Measurements from ENCODE around the gene CTNNA3.

Gene CTNNA3

GRCh38 chr10:66326876-66327275, 1369.1 kb downstream of the CTNNA3 start:
- no peaks in the 10 kb centered on the region for H3K36me3 ChIP-seq
- H3K27me3 ChIP-seq = no peaks in the 10 kb centered on the region
- TF ChIP-seq CTCF (IDR thresholded peaks at IDR 0.05) = no peak
- H3K4me3 ChIP-seq (ENCODE audit: low read depth in 1 of 2, low read length in 1 of 2) = no peak overlapping the region
- H3K9me3 ChIP-seq = no peaks in the 10 kb centered on the region
- H3K27ac ChIP-seq = no peak overlapping the region
- H3K4me1 ChIP-seq (ENCODE audit: control insufficient read depth in 1 of 2, insufficient read depth in 1 of 2, low read depth in 1 of 2, low read length in 1 of 2) = no peaks in the 10 kb centered on the region

- no peak for TF ChIP-seq CTCF (IDR thresholded peaks at IDR 0.05)
- H3K4me3 ChIP-seq (ENCODE audit: low read depth in 1 of 2, low read length in 1 of 2) = no peak overlapping the region
- H3K27ac ChIP-seq = no peak overlapping the region
- no peaks in the 10 kb centered on the region for H3K36me3 ChIP-seq
- no peaks in the 10 kb centered on the region for H3K9me3 ChIP-seq
- no peaks in the 10 kb centered on the region for H3K27me3 ChIP-seq
- no peaks in the 10 kb centered on the region for H3K4me1 ChIP-seq (ENCODE audit: control insufficient read depth in 1 of 2, insufficient read depth in 1 of 2, low read depth in 1 of 2, low read length in 1 of 2)
Observed at GRCh38 chr10:66322777-66323176, 1373.2 kb downstream of the CTNNA3 start.

- Histone ChIP-seq H3K9me3 (no peaks in the 10 kb centered on the region), H3K36me3 (no peaks in the 10 kb centered on the region), H3K4me1 (ENCODE audit: control insufficient read depth in 1 of 2, insufficient read depth in 1 of 2, low read depth in 1 of 2, low read length in 1 of 2) (no peaks in the 10 kb centered on the region), H3K4me3 (ENCODE audit: low read depth in 1 of 2, low read length in 1 of 2) (no peak overlapping the region), H3K27me3 (no peaks in the 10 kb centered on the region), H3K27ac (no peak overlapping the region)
- no peak for TF ChIP-seq CTCF (IDR thresholded peaks at IDR 0.05)
Observed at GRCh38 chr10:66321723-66322665, 1374.0 kb downstream of the CTNNA3 start.

GRCh38 chr10:66318761-66319160, 1377.2 kb downstream of the CTNNA3 start:
- no peaks in the 10 kb centered on the region for H3K9me3 ChIP-seq
- no peaks in the 10 kb centered on the region for H3K27me3 ChIP-seq
- TF ChIP-seq CTCF (IDR thresholded peaks at IDR 0.05) = no peak
- H3K4me3 ChIP-seq (ENCODE audit: low read depth in 1 of 2, low read length in 1 of 2) = no peak overlapping the region
- no peak overlapping the region for H3K27ac ChIP-seq
- H3K4me1 ChIP-seq (ENCODE audit: control insufficient read depth in 1 of 2, insufficient read depth in 1 of 2, low read depth in 1 of 2, low read length in 1 of 2) = no peaks in the 10 kb centered on the region
- H3K36me3 ChIP-seq = no peaks in the 10 kb centered on the region

- Histone ChIP-seq H3K4me3 (ENCODE audit: low read depth in 1 of 2, low read length in 1 of 2) (no peak overlapping the region), H3K36me3 (no peaks in the 10 kb centered on the region), H3K27me3 (no peaks in the 10 kb centered on the region), H3K9me3 (no peaks in the 10 kb centered on the region), H3K27ac (no peak overlapping the region), H3K4me1 (ENCODE audit: control insufficient read depth in 1 of 2, insufficient read depth in 1 of 2, low read depth in 1 of 2, low read length in 1 of 2) (no peaks in the 10 kb centered on the region)
- no peak for TF ChIP-seq CTCF (IDR thresholded peaks at IDR 0.05)
Observed at GRCh38 chr10:66307826-66308225, 1388.2 kb downstream of the CTNNA3 start.
